Left ventricle myocardium inferior (tissue), 1 donor: ENCODE measurements around the gene HK3. TPM values are rescaled to one million over a fixed set of nuclear protein-coding genes. Genes with fewer than 3 reads are reported as not detected.

Experiments
- DNase-seq: peaks from one replicate; pipeline ENCODE4 v3.0.0-alpha.2; 2020
- H3K27ac ChIP-seq: fragments of 200-600 bp; replicated peaks from 2 replicates; pipeline ENCODE4 v1.8.0; 2021
- H3K27me3 ChIP-seq: fragments of 200-600 bp; 2 replicates; pipeline ENCODE4 v1.8.0; 2021; ENCODE audit warnings: low read depth
- H3K36me3 ChIP-seq: fragments of 200-600 bp; 2 replicates; pipeline ENCODE4 v1.8.0; 2021
- H3K4me1 ChIP-seq: fragments of 200-600 bp; 2 replicates; pipeline ENCODE4 v1.8.0; 2021
- H3K4me3 ChIP-seq: fragments of 200-600 bp; 2 replicates; pipeline ENCODE4 v1.8.0; 2021; ENCODE audit warnings: mild to moderate bottlenecking, moderate library complexity
- H3K9me3 ChIP-seq: fragments of 200-600 bp; replicated peaks from 2 replicates; pipeline ENCODE4 v1.8.0; 2021
- intact Hi-C: fragments of 100-400 bp; cut with micrococcal nuclease; formaldehyde crosslinking; loops from one replicate; pipeline ENCODE4 v1.11.0; 2022
- total RNA-seq: library from RNA; stranded (reverse); fragmentation: NEBNext Ultra II Directional; extraction: Animal tissue kit (Norgen Biotek cat#: 25700); gene quantifications from one replicate; pipeline ENCODE4 v1.2.1, GENCODE V29; 2021
- TF ChIP-seq, protein P1 (sequence below): fragments of 200-600 bp; IDR thresholded peaks from 2 replicates; pipeline ENCODE4 v1.8.0; 2021; ENCODE audit warnings: antibody characterized with exemption, mild to moderate bottlenecking, borderline replicate concordance
- donor health status: DM: no; HTN: yes; CAD: no; lungs with severe emphysema.

The HK3 gene
- total RNA-seq, 1 donor from 2014 or later = 3.5 TPM

DNA sequence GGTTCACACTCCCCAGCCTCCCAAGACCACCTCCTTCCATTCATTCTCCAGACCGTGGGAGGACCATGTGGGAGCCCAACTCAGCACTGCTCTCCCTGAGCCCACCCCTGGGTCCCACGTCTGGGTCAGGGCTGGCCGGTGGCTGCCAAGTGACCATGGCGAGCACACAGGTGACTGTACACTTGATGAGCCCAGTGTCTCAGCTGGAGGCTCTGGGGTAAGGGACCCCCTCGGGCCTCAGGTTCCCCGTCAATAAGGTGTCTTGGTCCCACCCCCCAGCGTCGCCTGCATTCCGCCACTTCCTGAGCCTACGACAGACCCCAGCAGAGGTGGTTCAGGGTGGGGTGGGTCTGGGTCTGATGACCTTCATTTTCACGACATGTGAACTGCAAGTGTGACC, 38.8 kb downstream of the HK3 start:
- no peak for DNase-seq
- no peaks in the 10 kb centered on the region for H3K36me3 ChIP-seq
- peaks cover 76% of the 10 kb centered on the region for H3K27me3 ChIP-seq
- no peak overlapping the region for H3K27ac ChIP-seq
- no peaks in the 10 kb centered on the region for H3K4me1 ChIP-seq
- TF ChIP-seq, protein P1, sequence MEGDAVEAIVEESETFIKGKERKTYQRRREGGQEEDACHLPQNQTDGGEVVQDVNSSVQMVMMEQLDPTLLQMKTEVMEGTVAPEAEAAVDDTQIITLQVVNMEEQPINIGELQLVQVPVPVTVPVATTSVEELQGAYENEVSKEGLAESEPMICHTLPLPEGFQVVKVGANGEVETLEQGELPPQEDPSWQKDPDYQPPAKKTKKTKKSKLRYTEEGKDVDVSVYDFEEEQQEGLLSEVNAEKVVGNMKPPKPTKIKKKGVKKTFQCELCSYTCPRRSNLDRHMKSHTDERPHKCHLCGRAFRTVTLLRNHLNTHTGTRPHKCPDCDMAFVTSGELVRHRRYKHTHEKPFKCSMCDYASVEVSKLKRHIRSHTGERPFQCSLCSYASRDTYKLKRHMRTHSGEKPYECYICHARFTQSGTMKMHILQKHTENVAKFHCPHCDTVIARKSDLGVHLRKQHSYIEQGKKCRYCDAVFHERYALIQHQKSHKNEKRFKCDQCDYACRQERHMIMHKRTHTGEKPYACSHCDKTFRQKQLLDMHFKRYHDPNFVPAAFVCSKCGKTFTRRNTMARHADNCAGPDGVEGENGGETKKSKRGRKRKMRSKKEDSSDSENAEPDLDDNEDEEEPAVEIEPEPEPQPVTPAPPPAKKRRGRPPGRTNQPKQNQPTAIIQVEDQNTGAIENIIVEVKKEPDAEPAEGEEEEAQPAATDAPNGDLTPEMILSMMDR = no peak
- no peaks in the 10 kb centered on the region for H3K9me3 ChIP-seq
- H3K4me3 ChIP-seq = no peak overlapping the region
- intact Hi-C loops = no loop called here

DNA sequence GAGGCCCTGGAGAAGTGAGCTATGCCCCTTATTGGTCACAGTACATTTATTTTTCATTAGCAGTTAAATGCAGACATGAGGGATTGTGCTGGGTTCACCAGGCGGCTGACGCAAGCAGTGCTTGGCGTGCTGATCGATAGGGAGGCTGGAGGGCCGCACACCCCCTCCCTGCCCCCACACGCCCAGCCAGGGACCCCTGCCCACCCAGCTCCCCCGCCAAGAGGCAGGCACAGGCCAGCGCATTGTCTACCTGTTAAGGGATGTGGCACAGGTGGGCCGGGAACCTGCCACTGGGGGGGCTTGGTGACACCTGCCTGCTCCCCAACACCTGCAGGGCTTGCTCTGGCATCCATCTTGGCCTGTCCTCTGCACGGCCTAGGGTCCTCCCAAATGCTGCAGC, 39.2 kb downstream of the HK3 start:
- Histone ChIP-seq H3K4me1 (no peaks in the 10 kb centered on the region), H3K9me3 (no peaks in the 10 kb centered on the region), H3K36me3 (no peaks in the 10 kb centered on the region), H3K27ac (no peak overlapping the region), H3K27me3 (peaks cover 76% of the 10 kb centered on the region), H3K4me3 (no peak overlapping the region)
- intact Hi-C loops = no loop called here
- TF ChIP-seq, protein P1 = no peak
- no peak for DNase-seq

DNA sequence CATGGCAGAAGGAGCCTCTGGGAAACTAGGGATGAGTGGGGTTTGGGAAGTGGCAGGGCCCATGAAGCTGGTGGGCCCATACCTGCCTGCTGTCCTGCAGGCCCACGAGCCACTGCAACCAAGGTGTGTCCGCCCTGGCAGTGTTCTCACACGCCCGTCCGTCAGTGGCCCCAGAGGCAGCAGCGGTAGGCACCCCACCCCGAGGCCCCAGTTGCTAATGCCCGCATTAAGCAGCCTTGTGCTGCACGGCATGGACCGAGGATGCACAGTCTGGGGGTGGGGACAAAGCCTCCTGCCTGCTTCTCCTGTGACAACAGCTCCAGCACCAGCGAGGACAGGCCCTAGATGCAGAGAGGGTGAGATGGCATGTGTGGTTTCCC, 41.3 kb downstream of the HK3 start:
- Histone ChIP-seq H3K9me3 (no peaks in the 10 kb centered on the region), H3K4me3 (no peak overlapping the region), H3K27ac (no peak overlapping the region), H3K36me3 (no peaks in the 10 kb centered on the region), H3K27me3 (peaks cover 76% of the 10 kb centered on the region), H3K4me1 (no peaks in the 10 kb centered on the region)
- TF ChIP-seq, protein P1 = no peak
- intact Hi-C loops = no loop called here
- DNase-seq = no peak

DNA sequence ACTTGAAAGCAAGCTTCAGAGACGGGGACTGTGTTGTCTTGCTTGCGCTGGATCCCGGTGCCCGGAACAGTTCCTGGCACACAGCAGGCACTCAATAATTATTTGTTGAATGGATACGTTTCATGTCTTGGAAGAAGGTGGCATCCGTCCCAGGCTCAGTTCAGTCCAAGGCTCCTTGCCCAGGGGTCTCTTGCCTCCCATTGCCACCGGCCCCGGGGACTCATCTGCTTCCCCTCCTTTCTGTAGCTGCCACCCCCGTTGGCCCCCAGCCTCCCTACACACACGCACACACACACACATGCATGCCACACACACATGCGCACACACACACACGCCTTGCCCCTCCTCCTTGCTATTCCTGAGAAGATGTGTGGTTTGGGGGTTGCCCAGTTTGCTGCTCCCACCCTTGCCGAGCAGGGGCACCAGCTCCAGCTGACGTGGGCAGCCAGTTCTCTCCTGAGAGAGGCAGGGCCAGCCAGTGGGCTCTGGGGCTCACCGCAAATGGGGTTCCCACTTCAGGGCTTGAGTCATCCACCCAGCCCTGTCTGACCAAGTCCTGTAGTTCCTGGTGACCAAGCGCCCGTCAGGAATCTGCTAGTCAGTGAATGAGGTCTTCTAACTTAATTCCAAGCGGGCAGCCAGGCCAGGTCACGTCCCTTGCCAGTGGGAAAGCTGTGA, 41.8 kb downstream of the HK3 start:
- Histone ChIP-seq H3K4me1 (no peaks in the 10 kb centered on the region), H3K9me3 (no peaks in the 10 kb centered on the region), H3K4me3 (no peak overlapping the region), H3K36me3 (no peaks in the 10 kb centered on the region), H3K27me3 (peaks cover 76% of the 10 kb centered on the region), H3K27ac (no peak overlapping the region)
- TF ChIP-seq, protein P1 = no peak
- intact Hi-C loops = no loop called here
- no peak for DNase-seq

DNA sequence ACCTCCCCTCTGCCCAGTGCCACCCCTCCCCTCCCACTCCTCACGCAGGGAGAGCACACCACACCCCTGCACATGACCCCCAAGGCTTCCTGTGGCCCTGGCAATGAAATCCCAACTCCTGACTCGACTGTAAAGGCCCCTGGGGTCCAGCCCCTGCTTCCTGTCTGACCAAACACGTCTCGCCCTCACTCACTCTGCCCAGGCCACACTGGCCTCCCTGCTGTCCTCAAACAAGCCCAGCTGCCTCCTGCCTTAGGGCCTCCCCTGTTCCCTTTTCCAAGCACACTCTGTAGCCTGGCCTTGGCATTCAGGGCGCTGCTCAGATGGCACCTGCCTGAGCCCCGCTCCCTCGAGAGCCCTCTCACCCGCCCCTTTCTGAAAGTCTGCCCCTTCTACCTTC, 42.4 kb downstream of the HK3 start:
- Histone ChIP-seq H3K27me3 (peaks cover 76% of the 10 kb centered on the region), H3K4me3 (no peak overlapping the region), H3K27ac (no peak overlapping the region), H3K36me3 (no peaks in the 10 kb centered on the region), H3K9me3 (no peaks in the 10 kb centered on the region), H3K4me1 (no peaks in the 10 kb centered on the region)
- no peak for DNase-seq
- TF ChIP-seq, protein P1 = no peak
- intact Hi-C loops = no loop called here
